NCI-H69 (cell line): ENCODE data around the gene FAM114A2.

ENCODE experiments used
- DNase-seq: peaks from one replicate; lab custom pipeline; 2025; lab: John Stamatoyannopoulos, UW

The FAM114A2 gene

GRCh38 chr5:153983885-153984284 lies 54.8 kb downstream of the FAM114A2 start:
- DNase-seq, result no peak

GRCh38 chr5:153981905-153982605 lies 56.7 kb downstream of the FAM114A2 start:
- DNase-seq, result no peak

GRCh38 chr5:153979028-153979783 lies 59.5 kb downstream of the FAM114A2 start:
- no peak for DNase-seq

GRCh38 chr5:153974813-153975163 lies 63.9 kb downstream of the FAM114A2 start:
- no peak for DNase-seq

- peak; percentile 66 for DNase-seq
These were observed 64.4 kb downstream of the FAM114A2 start for GRCh38 chr5:153974131-153974812.

GRCh38 chr5:153972240-153972639 lies 66.5 kb downstream of the FAM114A2 start:
- DNase-seq, result no peak

- DNase-seq, result no peak
These were observed 68.2 kb downstream of the FAM114A2 start for GRCh38 chr5:153970496-153970895.

- DNase-seq, result no peak
These were observed 69.2 kb downstream of the FAM114A2 start for GRCh38 chr5:153969563-153969895.

- DNase-seq, result no peak
These were observed 69.7 kb downstream of the FAM114A2 start for GRCh38 chr5:153968761-153969562.

GRCh38 chr5:153964880-153965645 lies 73.6 kb downstream of the FAM114A2 start:
- peak; percentile 76 for DNase-seq

- DNase-seq, result no peak
These were observed 74.4 kb downstream of the FAM114A2 start for GRCh38 chr5:153964191-153964879.

- peak; percentile 74 for DNase-seq
These were observed 78.2 kb downstream of the FAM114A2 start for GRCh38 chr5:153960269-153961215.

- no peak for DNase-seq
These were observed 79.4 kb downstream of the FAM114A2 start for GRCh38 chr5:153959134-153959957.

GRCh38 chr5:153957205-153957604 lies 81.5 kb downstream of the FAM114A2 start:
- DNase-seq, result no peak

- no peak for DNase-seq
These were observed 85.3 kb downstream of the FAM114A2 start for GRCh38 chr5:153953411-153953810.

GRCh38 chr5:153952893-153953292 lies 85.8 kb downstream of the FAM114A2 start:
- DNase-seq, result no peak

- DNase-seq, result no peak
These were observed 86.7 kb downstream of the FAM114A2 start for GRCh38 chr5:153952057-153952456.

- no peak for DNase-seq
These were observed 97.4 kb downstream of the FAM114A2 start for GRCh38 chr5:153941265-153941664.
